AML-193 (cell line): ENCODE data around the gene ASCL2.

ENCODE experiments used
- DNase-seq, 2 experiments: peaks; one replicate each; lab custom pipeline; 2025; lab: John Stamatoyannopoulos, UW

Gene ASCL2

GRCh38 chr11:2308713-2309112 lies 38.3 kb upstream of the ASCL2 start:
- DNase-seq: no peak

- no peak for DNase-seq
Measured at GRCh38 chr11:2307501-2308331, 37.3 kb upstream of the ASCL2 start.

GRCh38 chr11:2306877-2307500 lies 36.6 kb upstream of the ASCL2 start:
- DNase-seq: no peak

GRCh38 chr11:2306452-2306823 lies 36.0 kb upstream of the ASCL2 start:
- no peak for DNase-seq

- peak in 1 of 2 experiments; percentile 22 for DNase-seq
Measured at GRCh38 chr11:2305788-2306451, 35.5 kb upstream of the ASCL2 start.

- DNase-seq: peak; percentile 47 to 52
Measured at GRCh38 chr11:2305140-2305778, 34.9 kb upstream of the ASCL2 start.

- no peak for DNase-seq
Measured at GRCh38 chr11:2304506-2305139, 34.2 kb upstream of the ASCL2 start.

- DNase-seq: no peak
Measured at GRCh38 chr11:2303627-2304505, 33.5 kb upstream of the ASCL2 start.

- peak in 1 of 2 experiments; percentile 24 for DNase-seq
Measured at GRCh38 chr11:2302896-2303626, 32.7 kb upstream of the ASCL2 start.

- DNase-seq: no peak
Measured at GRCh38 chr11:2302306-2302895, 32.0 kb upstream of the ASCL2 start.

GRCh38 chr11:2301631-2302305 lies 31.4 kb upstream of the ASCL2 start, which contains the start of the genes C11orf21 and TSPAN32:
Gene C11orf21 (minus strand): TSS chr11:2301918. CDS start chr11:2301808, 110 bp downstream.
Gene TSPAN32 (plus strand): TSS chr11:2302013. CDS start chr11:2302150, 137 bp downstream.
- peak; percentile 95 to 97 for DNase-seq

- DNase-seq: no peak
Measured at GRCh38 chr11:2300936-2301630, 30.7 kb upstream of the ASCL2 start.

- no peak for DNase-seq
Measured at GRCh38 chr11:2300290-2300935, 30.0 kb upstream of the ASCL2 start.

- no peak for DNase-seq
Measured at GRCh38 chr11:2299773-2300172, 29.4 kb upstream of the ASCL2 start.

GRCh38 chr11:2298795-2299761 lies 28.7 kb upstream of the ASCL2 start:
- DNase-seq: no peak

- no peak for DNase-seq
Measured at GRCh38 chr11:2298131-2298794, 27.9 kb upstream of the ASCL2 start.
